SIG-M5 treated with dmso at 0.1 percent for 504 hours (cell line): Measurements from ENCODE around the gene LFNG.
A peak's percentile ranks its signal among the peaks of the same experiment; 100 is the strongest.

ENCODE experiments used
- DNase-seq: peaks from one replicate; lab custom pipeline; 2025; ENCODE audit not compliant: unreplicated experiment; lab: John Stamatoyannopoulos, UW

Gene LFNG

GRCh38 chr7:2519119-2519930, at the start of gene LFNG:
Gene LFNG, plus strand, starts transcription at chr7:2519774. Its CDS starts 88 bp downstream, at chr7:2519862.
- peak; percentile 82 for DNase-seq

- DNase-seq: no peak
These were observed 49.2 kb upstream of the LFNG start for GRCh38 chr7:2470204-2471021.

GRCh38 chr7:2471022-2471329, 48.6 kb upstream of the LFNG start:
- peak; percentile 2 for DNase-seq

GRCh38 chr7:2471396-2471795, 48.2 kb upstream of the LFNG start:
- no peak for DNase-seq

- no peak for DNase-seq
These were observed 46.8 kb upstream of the LFNG start for GRCh38 chr7:2472739-2473138.

GRCh38 chr7:2473496-2474180, 45.9 kb upstream of the LFNG start:
- DNase-seq: no peak

GRCh38 chr7:2474224-2474623, 45.4 kb upstream of the LFNG start:
- no peak for DNase-seq

GRCh38 chr7:2474813-2475677, 44.5 kb upstream of the LFNG start:
- no peak for DNase-seq

GRCh38 chr7:2475678-2476015, 43.9 kb upstream of the LFNG start:
- no peak for DNase-seq

GRCh38 chr7:2476298-2476697, 43.3 kb upstream of the LFNG start, which contains the start of gene GRIFIN:
Gene GRIFIN, minus strand, starts transcription at chr7:2476398. Its CDS starts 15 bp downstream, at chr7:2476383.
- DNase-seq: no peak

GRCh38 chr7:2476776-2477446, 42.7 kb upstream of the LFNG start:
- DNase-seq: no peak

- peak; percentile 14 for DNase-seq
These were observed 41.9 kb upstream of the LFNG start for GRCh38 chr7:2477447-2478398.

- DNase-seq: no peak
These were observed 41.2 kb upstream of the LFNG start for GRCh38 chr7:2478399-2478785.

GRCh38 chr7:2478800-2479199, 40.8 kb upstream of the LFNG start:
- DNase-seq: no peak

GRCh38 chr7:2479276-2480069, 40.1 kb upstream of the LFNG start:
- no peak for DNase-seq

GRCh38 chr7:2480070-2480408, 39.5 kb upstream of the LFNG start:
- no peak for DNase-seq

GRCh38 chr7:2481195-2481594, 38.4 kb upstream of the LFNG start:
- no peak for DNase-seq

GRCh38 chr7:2482725-2483451, 36.7 kb upstream of the LFNG start:
- DNase-seq: no peak
